HepG2 (cell line): ENCODE results near the gene BABAM2. TPM values are rescaled to one million over a fixed set of nuclear protein-coding genes. Genes with fewer than 3 reads are reported as not detected.

Experiments used
- ATAC-seq: fragments of 200-7000 bp; cut with Tn5 transposase; 3 replicates; pipeline ENCODE4 v1.9.1; 2020; ENCODE audit warnings: mild to moderate bottlenecking, moderate library complexity
- BruUV-seq: library from RNA; stranded (reverse); fragments of 400-500 nt; replicated peaks from 2 replicates; lab custom pipeline; 2021; lab: Mats Ljungman, UMichigan
- CTCF ChIA-PET: fragments of 300-600 bp; formaldehyde crosslinking; extraction: SDS; loops from one replicate; lab custom pipeline; 2021; ENCODE audit warnings: low total read pairs, inconsistent platforms, low intra/inter-chr PET ratio; lab: Yijun Ruan, JAX
- POLR2A ChIA-PET: fragments of 350-600 bp; sonication (Branson Sonifier 250); formaldehyde crosslinking; loops from one replicate; lab custom pipeline; 2020; ENCODE audit warnings: antibody characterized with exemption, inconsistent platforms; lab: Yijun Ruan, JAX
- DNase-seq: peaks from one replicate; pipeline ENCODE4 v3.0.0-alpha.2; 2015; ENCODE audit warnings: low spot score
- FAIRE-seq: peaks from 3 replicates; lab custom pipeline; 2011; peaks lifted over from hg19 to GRCh38; lab: Jason Lieb, UNC
- H2AFZ ChIP-seq: one replicate; pipeline ENCODE4 v1.6.1; 2011; ENCODE audit warnings: low read length, inconsistent platforms
- H3K27ac ChIP-seq: fragments of 300-600 bp; 3 replicates; pipeline ENCODE4 v1.8.0; 2011; ENCODE audit warnings: mixed run types, mild to moderate bottlenecking, mixed read lengths, low read length, inconsistent platforms; ENCODE audit not compliant: insufficient read depth; ENCODE audit errors: extremely low read length
- H3K27me3 ChIP-seq, 2 experiments: fragments of 200-600 bp in 1 of 2; 2 replicates in 1 of 2; 3 replicates in 1 of 2; pipeline versions ENCODE4 v1.6.0 to v1.8.0; 2011; ENCODE audit warnings: low read length in 2 of 2, mild to moderate bottlenecking in 2 of 2, moderate library complexity in 2 of 2, inconsistent platforms in 1 of 2; ENCODE audit not compliant: insufficient read depth in 2 of 2, control insufficient read depth in 1 of 2
- H3K36me3 ChIP-seq, 2 experiments: fragments of 200-600 bp in 1 of 2; replicated peaks in 1 of 2; 2 replicates in 1 of 2; 3 replicates in 1 of 2; pipeline versions ENCODE4 v1.5.1 to v1.8.0; 2011; ENCODE audit warnings: low read length in 2 of 2, inconsistent platforms in 1 of 2; ENCODE audit not compliant: insufficient read depth in 2 of 2, control insufficient read depth in 1 of 2
- H3K4me1 ChIP-seq: 2 replicates; pipeline ENCODE4 v1.5.1; 2012; ENCODE audit warnings: low read length, inconsistent platforms; ENCODE audit not compliant: insufficient read depth
- H3K4me2 ChIP-seq: 2 replicates; pipeline ENCODE4 v1.6.0; 2011; ENCODE audit warnings: low read depth, low read length, inconsistent platforms
- H3K4me3 ChIP-seq, 3 experiments: fragments of 200-600 bp in 1 of 3; sonication (generic), shearing (Covaris generic) in 1 of 3; replicated peaks in 1 of 3; 2 replicates each; pipeline ENCODE4 v1.5.1; 2011 to 2016; ENCODE audit warnings: low read length in 3 of 3, inconsistent platforms in 2 of 3, low read depth in 2 of 3, mild to moderate bottlenecking in 2 of 3, control low read depth in 1 of 3, mixed read lengths in 1 of 3; ENCODE audit not compliant: insufficient read depth in 1 of 3
- H3K79me2 ChIP-seq: one replicate; pipeline ENCODE4 v1.6.1; 2011; ENCODE audit warnings: low read length, inconsistent platforms; ENCODE audit not compliant: insufficient read depth
- H3K9ac ChIP-seq: 2 replicates; pipeline ENCODE4 v1.6.0; 2011; ENCODE audit warnings: mild to moderate bottlenecking, low read depth, low read length, inconsistent platforms; ENCODE audit not compliant: insufficient read depth
- H3K9me3 ChIP-seq: 2 replicates; pipeline ENCODE4 v1.5.1; 2012; ENCODE audit warnings: mild to moderate bottlenecking, low read length
- H4K20me1 ChIP-seq: 2 replicates; pipeline ENCODE4 v1.6.0; 2011; ENCODE audit warnings: inconsistent platforms, mild to moderate bottlenecking, low read length, moderate library complexity; ENCODE audit not compliant: insufficient read depth
- CBX5 ChIP-seq: sonication (generic); formaldehyde crosslinking; IDR thresholded peaks from 2 replicates; pipeline ENCODE4 v1.4.0; 2020; ENCODE audit warnings: missing genetic modification reagents, borderline replicate concordance
- MAFF ChIP-seq: IDR thresholded peaks from 2 replicates; pipeline ENCODE4 v1.6.1; 2011; ENCODE audit warnings: low read depth, low read length, improper control_type of control experiment
- MAFK ChIP-seq, 2 experiments: IDR thresholded peaks in 1 of 2; conservative IDR thresholded peaks in 1 of 2; 2 replicates each; pipeline ENCODE4 v1.6.1; 2011; ENCODE audit warnings: improper control_type of control experiment in 2 of 2, low read length in 2 of 2
- PATZ1 ChIP-seq: sonication (generic); formaldehyde crosslinking; IDR thresholded peaks from 2 replicates; pipeline ENCODE4 v1.4.0; 2020; ENCODE audit warnings: missing genetic modification reagents
- XRCC5 ChIP-seq: fragments of 200-400 bp; formaldehyde crosslinking; optimal IDR thresholded peaks from 2 replicates; pipeline ENCODE3; 2017; ENCODE audit warnings: mild to moderate bottlenecking, low read length
- ZNF550 ChIP-seq: sonication (generic); formaldehyde crosslinking; IDR thresholded peaks from 2 replicates; pipeline ENCODE4 v1.4.0; 2020; ENCODE audit warnings: mild to moderate bottlenecking, missing genetic modification reagents, borderline replicate concordance
- ZNF577 ChIP-seq: sonication (generic); formaldehyde crosslinking; IDR thresholded peaks from 2 replicates; pipeline ENCODE4 v1.4.0; 2020; ENCODE audit warnings: mild to moderate bottlenecking, low read depth, missing genetic modification reagents, borderline replicate concordance
- WGBS: methylation state at CpG from one replicate; pipeline ENCODE4 v1.1.6; 2017; ENCODE audit warnings: low lambda C conversion rate; 5-methylcytosine and 5-hydroxymethylcytosine counted together
- in situ Hi-C: cut with HindIII; loops from 2 replicates; pipeline ENCODE4 v1.10.0; 2017; ENCODE audit warnings: low pct_unique_long_range_greater_than_20kb; ENCODE audit not compliant: extremely low pct_ligation_motif_present
- intact Hi-C: fragments of 100-400 bp; cut with micrococcal nuclease; formaldehyde crosslinking; loops from one replicate; pipeline ENCODE4 v1.10.0; 2022; ENCODE audit not compliant: unreplicated experiment
- polyA plus RNA-seq, 8 experiments: library from polyadenylated mRNA; depleted of rRNA in 3 of 8; stranded (reverse) in 7 of 8; unstranded in 1 of 8; fragments of >200 nt; fragmentation: Illumina TruSeq in 4 of 8; extraction: Trizol in 4 of 8; gene quantifications; 2 replicates each; pipeline versions ENCODE4 v1.2.1 to v1.2.3, GENCODE V29; 2011 to 2016; ENCODE audit warnings: low read depth in 4 of 8, missing spikeins in 1 of 8, mixed read lengths in 1 of 8; ENCODE audit not compliant: insufficient read depth in 1 of 8
- total RNA-seq, 5 experiments: library from RNA; depleted of rRNA; stranded (reverse); fragments of >200 nt; fragmentation: Illumina TruSeq; extraction: Trizol; gene quantifications; 2 replicates each; pipeline ENCODE4 v1.2.3, GENCODE V29; 2016; ENCODE audit warnings: low read depth in 1 of 5
- TF ChIP-seq, protein P1 (sequence below): sonication (generic); formaldehyde crosslinking; IDR thresholded peaks from 2 replicates; pipeline ENCODE4 v1.8.1; 2023; ENCODE audit warnings: mild to moderate bottlenecking, moderate library complexity, missing genetic modification reagents
- TF ChIP-seq, protein P2 (sequence below): sonication (generic); formaldehyde crosslinking; IDR thresholded peaks from 2 replicates; pipeline ENCODE4 v1.4.0; 2020; ENCODE audit warnings: mild to moderate bottlenecking, missing genetic modification reagents

BABAM2 gene
- total and polyA plus RNA-seq, 2 of the 13 experiments (the other 11 are each of a cell fraction or from before 2014, with no cell fraction given): 24.9 to 28.0 TPM

DNA sequence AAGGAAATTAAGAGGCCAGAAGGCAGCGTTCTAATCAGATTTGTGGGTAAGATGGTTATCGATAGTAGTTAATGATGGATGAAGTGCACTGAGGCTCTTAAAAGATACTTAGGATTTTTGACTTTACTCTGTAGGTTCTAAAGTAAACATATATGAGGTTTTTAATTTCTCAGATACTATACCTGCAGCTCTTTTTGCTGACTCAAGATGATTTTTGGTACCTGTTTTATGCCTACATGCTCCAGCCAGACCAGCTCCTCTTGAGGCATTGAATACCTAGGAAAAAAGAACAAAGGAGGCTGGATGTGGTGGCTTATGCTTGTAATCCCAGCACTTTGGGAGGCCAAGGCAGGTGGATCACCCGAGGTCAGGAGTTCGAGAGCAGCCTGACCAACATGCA is 260.5 kb downstream of the BABAM2 start:
- no peaks in the 10 kb centered on the region for H3K27me3 ChIP-seq
- in situ Hi-C loops: no loop called here
- H3K9me3 ChIP-seq: peaks cover 11% of the 10 kb centered on the region
- H4K20me1 ChIP-seq: no peaks in the 10 kb centered on the region
- H3K79me2 ChIP-seq: no peaks in the 10 kb centered on the region
- BruUV-seq: no TSS peak
- H3K9ac ChIP-seq: no peak overlapping the region
- POLR2A ChIA-PET: no interaction called here
- no peak for FAIRE-seq
- TF ChIP-seq MAFK (conservative IDR thresholded peaks at IDR 0.05 in 1 of 2, IDR thresholded peaks at IDR 0.05 in 1 of 2; ENCODE audit: low read length in 2 of 2): peak; percentile 84
- TF ChIP-seq XRCC5: no peak
- TF ChIP-seq MAFF: peak; percentile 72
- WGBS: 98% methylated on average over 4 of the region's 4 CpGs
- no peak for ATAC-seq
- H3K4me1 ChIP-seq: no peaks in the 10 kb centered on the region
- H3K4me2 ChIP-seq: no peak overlapping the region
- H3K36me3 ChIP-seq: no peaks in the 10 kb centered on the region
- no peak overlapping the region for H2AFZ ChIP-seq
- no peak overlapping the region for H3K27ac ChIP-seq
- CTCF ChIA-PET: no interaction called here
- H3K4me3 ChIP-seq: no peak overlapping the region
- no peak for DNase-seq
- intact Hi-C loops: no loop called here

DNA sequence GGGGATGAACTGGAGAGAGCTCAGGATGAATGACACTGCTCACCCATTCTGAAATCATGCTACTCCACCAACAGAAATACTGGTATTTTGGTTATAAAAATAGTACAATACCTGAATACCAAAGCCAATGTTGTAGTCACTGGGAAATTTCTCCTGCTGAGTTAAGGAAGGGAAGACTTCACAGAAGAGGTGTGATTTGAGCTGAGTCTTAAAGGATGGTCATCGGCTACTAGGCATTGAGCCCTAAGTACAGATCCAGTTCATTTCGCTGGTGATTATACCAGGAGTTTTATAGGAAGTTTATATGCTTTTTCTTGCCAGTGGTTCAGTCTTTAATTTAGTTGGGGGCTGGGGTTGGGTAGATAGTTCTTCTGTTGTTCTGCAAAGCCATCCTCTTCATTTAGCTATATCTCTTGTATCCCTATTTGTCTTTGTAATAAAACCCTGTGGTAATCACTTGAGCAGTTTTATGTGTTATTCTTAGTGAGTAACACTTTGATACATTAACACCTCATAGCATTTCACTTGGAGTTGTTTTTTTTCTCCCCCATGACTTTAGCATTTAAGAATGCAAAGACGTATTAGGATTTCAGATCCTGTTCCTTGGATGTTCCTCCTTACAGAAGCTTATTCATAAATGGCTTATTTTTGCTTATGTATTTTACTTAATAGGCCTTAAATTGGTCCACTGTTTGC is 262.2 kb downstream of the BABAM2 start:
- DNase-seq: no peak
- Histone ChIP-seq H4K20me1 (no peaks in the 10 kb centered on the region), H3K36me3 (no peaks in the 10 kb centered on the region; a peak in 1 of 5 replicates), H3K27me3 (no peaks in the 10 kb centered on the region), H3K4me2 (no peak overlapping the region), H2AFZ (no peak overlapping the region), H3K4me3 (no peak overlapping the region), H3K9ac (no peak overlapping the region), H3K79me2 (no peaks in the 10 kb centered on the region), H3K4me1 (no peaks in the 10 kb centered on the region), H3K27ac (no peak overlapping the region), H3K9me3 (peaks cover 17% of the 10 kb centered on the region)
- 99% methylated on average over 3 of the region's 3 CpGs for WGBS
- no peak for FAIRE-seq
- intact Hi-C loops (no loop called here), in situ Hi-C loops (no loop called here)
- ChIA-PET POLR2A (no interaction called here), CTCF (no interaction called here)
- no TSS peak for BruUV-seq
- ATAC-seq: no peak
- TF ChIP-seq ZNF577 (CRISPR knock-in tag) (no peak), ZNF550 (CRISPR knock-in tag) (no peak), CBX5 (CRISPR knock-in tag) (no peak), PATZ1 (no peak)
- TF ChIP-seq, protein P1, sequence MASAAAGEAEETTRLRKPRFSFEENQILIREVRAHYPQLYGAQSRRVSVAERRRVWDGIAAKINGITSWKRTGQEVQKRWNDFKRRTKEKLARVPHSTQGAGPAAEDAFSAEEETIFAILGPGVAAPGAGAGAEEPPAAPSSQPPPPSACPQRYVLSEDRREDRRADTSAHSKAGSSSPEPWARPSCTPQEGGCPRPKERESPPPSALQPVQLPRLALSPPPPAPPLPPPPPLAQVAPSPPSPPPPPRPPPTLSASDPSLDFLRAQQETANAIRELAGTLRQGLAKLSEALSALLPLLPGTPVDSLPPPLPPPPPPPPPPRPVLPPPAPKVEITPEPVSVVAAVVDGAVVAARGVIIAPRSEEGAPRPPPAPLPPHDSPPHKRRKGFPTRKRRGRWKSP: no peak
- TF ChIP-seq, protein P2, sequence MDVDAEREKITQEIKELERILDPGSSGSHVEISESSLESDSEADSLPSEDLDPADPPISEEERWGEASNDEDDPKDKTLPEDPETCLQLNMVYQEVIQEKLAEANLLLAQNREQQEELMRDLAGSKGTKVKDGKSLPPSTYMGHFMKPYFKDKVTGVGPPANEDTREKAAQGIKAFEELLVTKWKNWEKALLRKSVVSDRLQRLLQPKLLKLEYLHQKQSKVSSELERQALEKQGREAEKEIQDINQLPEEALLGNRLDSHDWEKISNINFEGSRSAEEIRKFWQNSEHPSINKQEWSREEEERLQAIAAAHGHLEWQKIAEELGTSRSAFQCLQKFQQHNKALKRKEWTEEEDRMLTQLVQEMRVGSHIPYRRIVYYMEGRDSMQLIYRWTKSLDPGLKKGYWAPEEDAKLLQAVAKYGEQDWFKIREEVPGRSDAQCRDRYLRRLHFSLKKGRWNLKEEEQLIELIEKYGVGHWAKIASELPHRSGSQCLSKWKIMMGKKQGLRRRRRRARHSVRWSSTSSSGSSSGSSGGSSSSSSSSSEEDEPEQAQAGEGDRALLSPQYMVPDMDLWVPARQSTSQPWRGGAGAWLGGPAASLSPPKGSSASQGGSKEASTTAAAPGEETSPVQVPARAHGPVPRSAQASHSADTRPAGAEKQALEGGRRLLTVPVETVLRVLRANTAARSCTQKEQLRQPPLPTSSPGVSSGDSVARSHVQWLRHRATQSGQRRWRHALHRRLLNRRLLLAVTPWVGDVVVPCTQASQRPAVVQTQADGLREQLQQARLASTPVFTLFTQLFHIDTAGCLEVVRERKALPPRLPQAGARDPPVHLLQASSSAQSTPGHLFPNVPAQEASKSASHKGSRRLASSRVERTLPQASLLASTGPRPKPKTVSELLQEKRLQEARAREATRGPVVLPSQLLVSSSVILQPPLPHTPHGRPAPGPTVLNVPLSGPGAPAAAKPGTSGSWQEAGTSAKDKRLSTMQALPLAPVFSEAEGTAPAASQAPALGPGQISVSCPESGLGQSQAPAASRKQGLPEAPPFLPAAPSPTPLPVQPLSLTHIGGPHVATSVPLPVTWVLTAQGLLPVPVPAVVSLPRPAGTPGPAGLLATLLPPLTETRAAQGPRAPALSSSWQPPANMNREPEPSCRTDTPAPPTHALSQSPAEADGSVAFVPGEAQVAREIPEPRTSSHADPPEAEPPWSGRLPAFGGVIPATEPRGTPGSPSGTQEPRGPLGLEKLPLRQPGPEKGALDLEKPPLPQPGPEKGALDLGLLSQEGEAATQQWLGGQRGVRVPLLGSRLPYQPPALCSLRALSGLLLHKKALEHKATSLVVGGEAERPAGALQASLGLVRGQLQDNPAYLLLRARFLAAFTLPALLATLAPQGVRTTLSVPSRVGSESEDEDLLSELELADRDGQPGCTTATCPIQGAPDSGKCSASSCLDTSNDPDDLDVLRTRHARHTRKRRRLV (CRISPR knock-in tag): no peak
